WERI-Rb-1 (cell line): Measurements from ENCODE around the gene FBN3.

Experiments
- DNase-seq: peaks from one replicate; pipeline ENCODE4 v3.0.0-alpha.2; 2020
- H3K27ac ChIP-seq: fragments of 250-450 bp; sonication (Bioruptor Pico); 2 replicates; pipeline ENCODE4 v1.5.1; 2020; ENCODE audit warnings: mild to moderate bottlenecking, moderate library complexity
- H3K27me3 ChIP-seq: fragments of 250-450 bp; sonication (Bioruptor Pico); 2 replicates; pipeline ENCODE4 v1.5.1; 2021; ENCODE audit warnings: mild to moderate bottlenecking, low read depth, moderate library complexity; ENCODE audit not compliant: insufficient read depth, severe bottlenecking
- H3K36me3 ChIP-seq: fragments of 250-450 bp; sonication (Bioruptor Pico); 2 replicates; pipeline ENCODE4 v1.5.1; 2020; ENCODE audit warnings: mild to moderate bottlenecking, moderate library complexity
- H3K4me3 ChIP-seq: 2 replicates; pipeline ENCODE4 v1.5.1; 2011; ENCODE audit warnings: low read depth, mild to moderate bottlenecking, control low read depth, low read length
- H3K9me3 ChIP-seq: fragments of 250-450 bp; sonication (Bioruptor Pico); 2 replicates; pipeline ENCODE4 v1.5.1; 2021; ENCODE audit warnings: mild to moderate bottlenecking, moderate library complexity; ENCODE audit not compliant: severe bottlenecking
- CTCF ChIP-seq: IDR thresholded peaks from 2 replicates; pipeline ENCODE4 v1.5.1; 2011; ENCODE audit warnings: low read depth, mild to moderate bottlenecking, control low read depth, inconsistent platforms, low read length

Gene FBN3

GRCh38 chr19:8120636-8121480 lies 28.5 kb downstream of the FBN3 start:
- Histone ChIP-seq H3K27me3 (no peaks in the 10 kb centered on the region), H3K36me3 (no peaks in the 10 kb centered on the region), H3K9me3 (no peaks in the 10 kb centered on the region), H3K27ac (no peak overlapping the region), H3K4me3 (no peak overlapping the region)
- no peak for TF ChIP-seq CTCF
- DNase-seq, result no peak

DNA sequence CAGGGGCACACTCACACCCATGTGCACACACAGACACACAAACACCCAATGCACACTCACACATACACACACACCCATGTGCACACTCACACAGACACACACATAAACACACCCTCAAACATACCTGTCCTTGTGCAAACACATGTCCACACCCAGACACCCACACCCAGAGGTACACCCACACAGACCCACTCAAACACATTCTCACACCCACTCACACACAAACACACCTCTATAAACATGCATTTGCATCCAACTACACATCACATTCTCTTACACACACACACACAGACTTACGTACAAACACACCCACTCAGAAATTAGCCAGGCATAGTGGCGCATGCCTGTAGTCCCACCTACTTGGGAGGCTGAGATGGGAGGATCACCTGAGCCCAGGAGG lies 31.4 kb downstream of the FBN3 start:
- Histone ChIP-seq H3K27ac (no peak overlapping the region), H3K36me3 (no peaks in the 10 kb centered on the region), H3K9me3 (no peaks in the 10 kb centered on the region), H3K4me3 (no peak overlapping the region), H3K27me3 (no peaks in the 10 kb centered on the region)
- no peak for DNase-seq
- TF ChIP-seq CTCF, result no peak

DNA sequence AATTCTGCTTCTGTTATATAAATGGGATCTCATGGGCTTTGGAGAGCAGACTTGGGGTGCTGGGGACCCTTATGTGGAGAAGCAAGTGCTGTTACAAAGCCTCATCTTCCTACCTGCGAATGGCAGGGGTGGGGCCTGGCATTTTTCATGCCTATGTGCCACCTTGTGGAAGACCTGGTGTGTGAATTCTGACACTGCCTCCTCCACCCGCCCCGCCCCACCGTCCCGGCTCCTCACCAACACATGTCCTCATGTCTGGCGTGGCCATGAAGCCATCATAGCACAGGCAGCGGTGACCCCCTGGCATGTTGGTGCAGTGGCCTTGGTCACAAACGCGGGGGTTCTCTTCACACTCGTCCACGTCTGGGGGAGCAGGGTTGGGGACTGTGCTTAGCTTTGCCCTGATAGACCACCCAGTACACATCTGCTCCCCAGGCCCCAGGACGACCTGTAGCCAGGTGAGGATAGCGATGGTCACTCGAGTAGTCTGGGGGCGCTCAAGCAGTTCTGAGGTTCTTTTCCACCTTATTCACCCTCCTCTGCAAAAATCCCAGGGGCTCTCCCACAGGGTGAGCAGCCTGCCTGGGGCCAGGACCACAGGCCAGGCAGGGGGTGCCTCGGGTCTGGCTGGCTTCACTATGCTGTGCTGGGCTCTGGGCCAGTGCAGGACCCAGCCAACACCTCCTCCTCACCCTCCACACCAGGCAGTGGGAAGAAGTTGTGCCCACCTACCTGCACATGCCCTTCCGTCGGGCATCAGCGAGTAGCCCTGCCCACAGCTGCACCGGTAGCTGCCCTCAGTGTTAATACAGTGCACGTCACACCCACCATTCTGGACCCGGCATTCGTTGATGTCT lies 32.7 kb downstream of the FBN3 start:
- no peak overlapping the region for H3K27ac ChIP-seq

DNA sequence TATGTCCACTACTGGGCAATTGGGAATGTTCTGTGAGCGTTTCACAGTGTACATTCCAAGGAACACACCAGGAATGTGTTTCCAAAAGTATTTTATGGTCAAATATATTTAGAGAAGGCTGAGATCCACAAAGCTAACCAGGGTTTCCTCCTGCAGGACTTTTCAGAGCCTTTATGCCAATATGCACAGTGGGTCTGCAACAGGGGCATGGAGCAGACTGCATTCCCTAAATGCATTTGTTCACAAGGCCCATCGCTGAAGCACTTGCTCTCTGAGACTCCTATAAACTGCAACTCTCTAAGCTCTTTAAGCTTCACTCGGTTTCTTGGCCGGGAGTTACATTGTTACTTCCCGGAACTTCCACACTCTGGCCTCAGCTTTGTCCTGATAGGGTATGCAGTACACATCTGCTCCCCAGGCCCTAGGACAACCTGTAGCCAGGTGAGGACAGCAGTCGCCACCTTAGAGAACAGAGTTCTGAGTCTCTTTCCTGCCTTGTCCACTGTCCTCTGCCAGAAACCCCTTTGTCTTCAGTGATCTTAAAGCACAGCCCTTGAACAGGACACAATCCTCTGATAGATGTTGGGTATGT lies 33.5 kb downstream of the FBN3 start:
- no peak for TF ChIP-seq CTCF
- no peak for DNase-seq

More for the DNA sequence above, 32.7 kb downstream of the FBN3 start:
- no peaks in the 10 kb centered on the region for H3K27me3 ChIP-seq
- H3K36me3 ChIP-seq, result no peaks in the 10 kb centered on the region
- no peak for DNase-seq
- H3K9me3 ChIP-seq, result no peaks in the 10 kb centered on the region
- TF ChIP-seq CTCF, result no peak
- H3K4me3 ChIP-seq, result no peak overlapping the region

GRCh38 chr19:8113017-8113416 lies 36.4 kb downstream of the FBN3 start:
- DNase-seq, result no peak
- Histone ChIP-seq H3K4me3 (no peak overlapping the region), H3K36me3 (0 out of 2 replicates have a peak, but pooled peaks cover 3% of the 10 kb centered on the region), H3K27ac (no peak overlapping the region), H3K27me3 (no peaks in the 10 kb centered on the region), H3K9me3 (no peaks in the 10 kb centered on the region)
- TF ChIP-seq CTCF, result no peak

More for the DNA sequence above, 33.5 kb downstream of the FBN3 start:
- Histone ChIP-seq H3K4me3 (no peak overlapping the region), H3K36me3 (no peaks in the 10 kb centered on the region), H3K9me3 (no peaks in the 10 kb centered on the region), H3K27me3 (no peaks in the 10 kb centered on the region), H3K27ac (no peak overlapping the region)
